ENCODE measurements around the gene ZRANB2.

ZRANB2 gene

GRCh38 chr1:71087713-71088112, 6.9 kb upstream of the ZRANB2 start:
- Histone ChIP-seq H3K36me3 (replicated peaks in 1 of 2; ENCODE audit: control insufficient read depth in 2 of 2, insufficient read depth in 2 of 2, low read length in 2 of 2) (no peaks in the 10 kb centered on the region), H2BK5ac (ENCODE audit: low read length) (no peak overlapping the region), H2BK15ac (ENCODE audit: low read length) (no peak overlapping the region), H3K4ac (ENCODE audit: low read length) (no peak overlapping the region), H3K18ac (ENCODE audit: low read length) (no peak overlapping the region), H2AFZ (ENCODE audit: low read length) (no peak overlapping the region), H3K4me3 (ENCODE audit: low read length in 2 of 2) (no peak overlapping the region), H3K23ac (ENCODE audit: low read depth, low read length, poor library complexity) (no peak overlapping the region), H4K91ac (ENCODE audit: low read depth, low read length, poor library complexity) (no peak overlapping the region), H2AK5ac (ENCODE audit: low read depth, low read length) (no peak overlapping the region), H3K9ac (ENCODE audit: low read depth, low read length, poor library complexity) (no peak overlapping the region), H3K4me2 (ENCODE audit: insufficient read depth, low read length, poor library complexity, severe bottlenecking) (no peak overlapping the region), H3K9me3 (replicated peaks in 1 of 2; ENCODE audit: control insufficient read depth in 2 of 2, insufficient read depth in 1 of 2, low read depth in 1 of 2, low read length in 2 of 2) (no peaks in the 10 kb centered on the region), H3K14ac (ENCODE audit: low read length) (no peak overlapping the region), H2BK120ac (ENCODE audit: low read depth, low read length) (no peak overlapping the region), H4K8ac (ENCODE audit: low read depth, low read length) (no peak overlapping the region), H2BK12ac (ENCODE audit: low read length) (no peak overlapping the region), H3K4me1 (ENCODE audit: control insufficient read depth in 2 of 2, insufficient read depth in 1 of 2, low read depth in 1 of 2, low read length in 2 of 2) (no peaks in the 10 kb centered on the region), H3K27me3 (ENCODE audit: control insufficient read depth in 3 of 3, insufficient read depth in 3 of 3, low read depth in 1 of 3, low read length in 3 of 3) (no peaks in the 10 kb centered on the region), H3K79me1 (ENCODE audit: low read depth, low read length) (no peaks in the 10 kb centered on the region), H3K27ac (replicated peaks; ENCODE audit: low read length) (no peak overlapping the region)
- WGBS, 2 donors (ENCODE audit: extremely low coverage in 2 of 2, insufficient read length in 2 of 2, insufficient replicate concordance in 1 of 2): no CpG with 5 or more reads among the region's 1 CpG
- no peak for DNase-seq (ENCODE audit: low spot score)

GRCh38 chr1:71087060-71087459, 6.2 kb upstream of the ZRANB2 start:
- Histone ChIP-seq H3K23ac (ENCODE audit: low read depth, low read length, poor library complexity) (no peak overlapping the region), H3K4me2 (ENCODE audit: insufficient read depth, low read length, poor library complexity, severe bottlenecking) (no peak overlapping the region), H2BK5ac (ENCODE audit: low read length) (no peak overlapping the region), H2AK5ac (ENCODE audit: low read depth, low read length) (no peak overlapping the region), H3K4me1 (ENCODE audit: control insufficient read depth in 2 of 2, insufficient read depth in 1 of 2, low read depth in 1 of 2, low read length in 2 of 2) (no peaks in the 10 kb centered on the region), H2BK120ac (ENCODE audit: low read depth, low read length) (no peak overlapping the region), H4K8ac (ENCODE audit: low read depth, low read length) (no peak overlapping the region), H3K4ac (ENCODE audit: low read length) (no peak overlapping the region), H3K9me3 (replicated peaks in 1 of 2; ENCODE audit: control insufficient read depth in 2 of 2, insufficient read depth in 1 of 2, low read depth in 1 of 2, low read length in 2 of 2) (no peaks in the 10 kb centered on the region), H2AFZ (ENCODE audit: low read length) (no peak overlapping the region), H3K79me1 (ENCODE audit: low read depth, low read length) (no peaks in the 10 kb centered on the region), H3K18ac (ENCODE audit: low read length) (no peak overlapping the region), H4K91ac (ENCODE audit: low read depth, low read length, poor library complexity) (no peak overlapping the region), H2BK12ac (ENCODE audit: low read length) (no peak overlapping the region), H3K36me3 (replicated peaks in 1 of 2; ENCODE audit: control insufficient read depth in 2 of 2, insufficient read depth in 2 of 2, low read length in 2 of 2) (no peaks in the 10 kb centered on the region), H3K27me3 (ENCODE audit: control insufficient read depth in 3 of 3, insufficient read depth in 3 of 3, low read depth in 1 of 3, low read length in 3 of 3) (no peaks in the 10 kb centered on the region), H3K27ac (replicated peaks; ENCODE audit: low read length) (no peak overlapping the region), H2BK15ac (ENCODE audit: low read length) (no peak overlapping the region), H3K9ac (ENCODE audit: low read depth, low read length, poor library complexity) (no peak overlapping the region), H3K4me3 (ENCODE audit: low read length in 2 of 2) (no peak overlapping the region), H3K14ac (ENCODE audit: low read length) (no peak overlapping the region)
- DNase-seq (ENCODE audit: low spot score): no peak

GRCh38 chr1:71086331-71086730, 5.5 kb upstream of the ZRANB2 start:
- no peak overlapping the region for H3K27ac ChIP-seq (replicated peaks; ENCODE audit: low read length)
- no peak overlapping the region for H3K4ac ChIP-seq (ENCODE audit: low read length)
- H3K4me3 ChIP-seq (ENCODE audit: low read length in 2 of 2): no peak overlapping the region
- H3K23ac ChIP-seq (ENCODE audit: low read depth, low read length, poor library complexity): no peak overlapping the region
- no peak overlapping the region for H3K18ac ChIP-seq (ENCODE audit: low read length)
- H3K79me1 ChIP-seq (ENCODE audit: low read depth, low read length): no peaks in the 10 kb centered on the region
- H4K91ac ChIP-seq (ENCODE audit: low read depth, low read length, poor library complexity): no peak overlapping the region
- H3K27me3 ChIP-seq (ENCODE audit: control insufficient read depth in 3 of 3, insufficient read depth in 3 of 3, low read depth in 1 of 3, low read length in 3 of 3): no peaks in the 10 kb centered on the region
- H3K9me3 ChIP-seq (replicated peaks in 1 of 2; ENCODE audit: control insufficient read depth in 2 of 2, insufficient read depth in 1 of 2, low read depth in 1 of 2, low read length in 2 of 2): no peaks in the 10 kb centered on the region
- no peak overlapping the region for H2BK120ac ChIP-seq (ENCODE audit: low read depth, low read length)
- no peak overlapping the region for H2BK15ac ChIP-seq (ENCODE audit: low read length)
- no peak overlapping the region for H2AK5ac ChIP-seq (ENCODE audit: low read depth, low read length)
- H3K4me2 ChIP-seq (ENCODE audit: insufficient read depth, low read length, poor library complexity, severe bottlenecking): no peak overlapping the region
- no peak for DNase-seq (ENCODE audit: low spot score)
- H3K14ac ChIP-seq (ENCODE audit: low read length): no peak overlapping the region
- peaks cover 0 to 1% of the 10 kb centered on the region in 2 donors for H3K4me1 ChIP-seq (ENCODE audit: control insufficient read depth in 2 of 2, insufficient read depth in 1 of 2, low read depth in 1 of 2, low read length in 2 of 2)
- no peak overlapping the region for H4K8ac ChIP-seq (ENCODE audit: low read depth, low read length)
- H2BK5ac ChIP-seq (ENCODE audit: low read length): no peak overlapping the region
- no peak overlapping the region for H2BK12ac ChIP-seq (ENCODE audit: low read length)
- no peak overlapping the region for H2AFZ ChIP-seq (ENCODE audit: low read length)
- H3K9ac ChIP-seq (ENCODE audit: low read depth, low read length, poor library complexity): no peak overlapping the region
- no peaks in the 10 kb centered on the region for H3K36me3 ChIP-seq (replicated peaks in 1 of 2; ENCODE audit: control insufficient read depth in 2 of 2, insufficient read depth in 2 of 2, low read length in 2 of 2)
- WGBS, 2 donors (ENCODE audit: extremely low coverage in 2 of 2, insufficient read length in 2 of 2, insufficient replicate concordance in 1 of 2): no CpG with 5 or more reads among the region's 1 CpG

GRCh38 chr1:71083271-71083670, 2.4 kb upstream of the ZRANB2 start:
- no peak overlapping the region for H3K14ac ChIP-seq (ENCODE audit: low read length)
- H3K79me1 ChIP-seq (ENCODE audit: low read depth, low read length): no peaks in the 10 kb centered on the region
- H4K91ac ChIP-seq (ENCODE audit: low read depth, low read length, poor library complexity): no peak overlapping the region
- no peak overlapping the region for H2BK120ac ChIP-seq (ENCODE audit: low read depth, low read length)
- WGBS, 2 donors (ENCODE audit: extremely low coverage in 2 of 2, insufficient read length in 2 of 2, insufficient replicate concordance in 1 of 2): no CpG with 5 or more reads among the region's 2 CpGs
- DNase-seq (ENCODE audit: low spot score): no peak
- H3K9me3 ChIP-seq (replicated peaks in 1 of 2; ENCODE audit: control insufficient read depth in 2 of 2, insufficient read depth in 1 of 2, low read depth in 1 of 2, low read length in 2 of 2): no peaks in the 10 kb centered on the region
- H2BK5ac ChIP-seq (ENCODE audit: low read length): no peak overlapping the region
- no peak overlapping the region for H2BK15ac ChIP-seq (ENCODE audit: low read length)
- H2AK5ac ChIP-seq (ENCODE audit: low read depth, low read length): no peak overlapping the region
- no peak overlapping the region for H4K8ac ChIP-seq (ENCODE audit: low read depth, low read length)
- peaks cover 0 to 11% of the 10 kb centered on the region in 2 donors for H3K36me3 ChIP-seq (replicated peaks in 1 of 2; ENCODE audit: control insufficient read depth in 2 of 2, insufficient read depth in 2 of 2, low read length in 2 of 2)
- H3K4me3 ChIP-seq (ENCODE audit: low read length in 2 of 2): no peak overlapping the region
- H3K23ac ChIP-seq (ENCODE audit: low read depth, low read length, poor library complexity): no peak overlapping the region
- no peak overlapping the region for H3K9ac ChIP-seq (ENCODE audit: low read depth, low read length, poor library complexity)
- peak overlapping the region; percentile 15 for H2AFZ ChIP-seq (ENCODE audit: low read length)
- H3K4ac ChIP-seq (ENCODE audit: low read length): no peak overlapping the region
- no peak overlapping the region for H3K27ac ChIP-seq (replicated peaks; ENCODE audit: low read length)
- H3K4me1 ChIP-seq (ENCODE audit: control insufficient read depth in 2 of 2, insufficient read depth in 1 of 2, low read depth in 1 of 2, low read length in 2 of 2): peaks cover 1 to 5% of the 10 kb centered on the region in 2 donors
- no peak overlapping the region for H3K4me2 ChIP-seq (ENCODE audit: insufficient read depth, low read length, poor library complexity, severe bottlenecking)
- no peak overlapping the region for H2BK12ac ChIP-seq (ENCODE audit: low read length)
- no peaks in the 10 kb centered on the region for H3K27me3 ChIP-seq (ENCODE audit: control insufficient read depth in 3 of 3, insufficient read depth in 3 of 3, low read depth in 1 of 3, low read length in 3 of 3)
- no peak overlapping the region for H3K18ac ChIP-seq (ENCODE audit: low read length)

All from neuronal stem cell (in vitro differentiated cells).